HG03571 (cell line): Measurements from ENCODE around the gene CPNE2.

ENCODE experiments used
- ATAC-seq: cut with Tn5 transposase; IDR thresholded peaks from one replicate; pipeline ENCODE4 v1.9.1; 2021; ENCODE audit not compliant: unreplicated experiment

The CPNE2 gene

GRCh38 chr16:57123216-57123973 lies 31.0 kb downstream of the CPNE2 start:
- no peak for ATAC-seq

GRCh38 chr16:57123974-57124674 lies 31.7 kb downstream of the CPNE2 start:
- no peak for ATAC-seq

- ATAC-seq: no peak
These were observed 33.0 kb downstream of the CPNE2 start for GRCh38 chr16:57125376-57125775.

GRCh38 chr16:57125969-57126368 lies 33.6 kb downstream of the CPNE2 start:
- no peak for ATAC-seq

- ATAC-seq: no peak
These were observed 34.0 kb downstream of the CPNE2 start for GRCh38 chr16:57126411-57126810.

GRCh38 chr16:57127037-57127763 lies 34.8 kb downstream of the CPNE2 start:
- no peak for ATAC-seq

- no peak for ATAC-seq
These were observed 35.5 kb downstream of the CPNE2 start for GRCh38 chr16:57127836-57128235.

GRCh38 chr16:57128771-57129389 lies 36.5 kb downstream of the CPNE2 start:
- no peak for ATAC-seq

GRCh38 chr16:57130950-57131321 lies 38.6 kb downstream of the CPNE2 start:
- ATAC-seq: no peak

GRCh38 chr16:57131351-57131970 lies 39.1 kb downstream of the CPNE2 start:
- ATAC-seq: no peak

GRCh38 chr16:57132470-57132869 lies 40.1 kb downstream of the CPNE2 start:
- no peak for ATAC-seq

- ATAC-seq: no peak
These were observed 40.6 kb downstream of the CPNE2 start for GRCh38 chr16:57133031-57133430.

GRCh38 chr16:57133886-57134285 lies 41.5 kb downstream of the CPNE2 start:
- no peak for ATAC-seq

- no peak for ATAC-seq
These were observed 42.6 kb downstream of the CPNE2 start for GRCh38 chr16:57134982-57135381.

GRCh38 chr16:57137043-57137442 lies 44.7 kb downstream of the CPNE2 start:
- ATAC-seq: no peak

GRCh38 chr16:57137566-57138273 lies 45.3 kb downstream of the CPNE2 start:
- ATAC-seq: no peak

- no peak for ATAC-seq
These were observed 46.0 kb downstream of the CPNE2 start for GRCh38 chr16:57138281-57138935.

- no peak for ATAC-seq
These were observed 48.7 kb downstream of the CPNE2 start for GRCh38 chr16:57140931-57141668.
